ENCODE data around the gene ARHGAP6.

DNA sequence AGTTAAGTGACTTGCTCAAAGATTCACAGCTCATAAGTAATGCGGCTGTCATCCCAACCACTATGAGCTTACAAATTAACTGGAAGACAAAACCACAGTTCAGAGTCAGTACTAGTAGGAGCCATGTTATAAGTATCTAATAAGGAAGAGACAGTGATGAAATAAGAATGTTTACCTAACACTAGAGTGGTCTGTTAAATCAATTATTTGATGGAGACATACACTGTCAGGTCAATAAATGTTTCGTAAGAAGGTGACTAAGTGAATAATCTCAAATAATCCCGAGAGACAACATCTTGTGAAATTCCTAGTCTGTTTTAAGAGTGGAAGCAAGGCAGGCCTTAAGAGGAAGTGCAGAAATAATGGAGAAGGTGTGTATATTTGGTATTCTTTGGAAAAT, 398.3 kb downstream of the ARHGAP6 start:
- TF ChIP-seq ARNTL (CRISPR knock-in tag; IDR thresholded peaks at IDR 0.05; ENCODE audit: borderline replicate concordance, low read depth) (no peak), ZNF70 (CRISPR knock-in tag; IDR thresholded peaks at IDR 0.05) (no peak), ZNF8 (CRISPR knock-in tag; IDR thresholded peaks at IDR 0.05) (no peak), RARB (CRISPR knock-in tag; IDR thresholded peaks at IDR 0.05) (no peak), TOX (CRISPR knock-in tag; IDR thresholded peaks at IDR 0.05; ENCODE audit: borderline replicate concordance) (no peak), ZFP30 (CRISPR knock-in tag; IDR thresholded peaks at IDR 0.05) (no peak), ZC3H10 (CRISPR knock-in tag; IDR thresholded peaks at IDR 0.05) (no peak)
- TF ChIP-seq, protein P1, sequence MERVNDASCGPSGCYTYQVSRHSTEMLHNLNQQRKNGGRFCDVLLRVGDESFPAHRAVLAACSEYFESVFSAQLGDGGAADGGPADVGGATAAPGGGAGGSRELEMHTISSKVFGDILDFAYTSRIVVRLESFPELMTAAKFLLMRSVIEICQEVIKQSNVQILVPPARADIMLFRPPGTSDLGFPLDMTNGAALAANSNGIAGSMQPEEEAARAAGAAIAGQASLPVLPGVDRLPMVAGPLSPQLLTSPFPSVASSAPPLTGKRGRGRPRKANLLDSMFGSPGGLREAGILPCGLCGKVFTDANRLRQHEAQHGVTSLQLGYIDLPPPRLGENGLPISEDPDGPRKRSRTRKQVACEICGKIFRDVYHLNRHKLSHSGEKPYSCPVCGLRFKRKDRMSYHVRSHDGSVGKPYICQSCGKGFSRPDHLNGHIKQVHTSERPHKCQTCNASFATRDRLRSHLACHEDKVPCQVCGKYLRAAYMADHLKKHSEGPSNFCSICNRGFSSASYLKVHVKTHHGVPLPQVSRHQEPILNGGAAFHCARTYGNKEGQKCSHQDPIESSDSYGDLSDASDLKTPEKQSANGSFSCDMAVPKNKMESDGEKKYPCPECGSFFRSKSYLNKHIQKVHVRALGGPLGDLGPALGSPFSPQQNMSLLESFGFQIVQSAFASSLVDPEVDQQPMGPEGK (CRISPR knock-in tag; IDR thresholded peaks at IDR 0.05; ENCODE audit: borderline replicate concordance) = no peak
- TF ChIP-seq, protein P2, sequence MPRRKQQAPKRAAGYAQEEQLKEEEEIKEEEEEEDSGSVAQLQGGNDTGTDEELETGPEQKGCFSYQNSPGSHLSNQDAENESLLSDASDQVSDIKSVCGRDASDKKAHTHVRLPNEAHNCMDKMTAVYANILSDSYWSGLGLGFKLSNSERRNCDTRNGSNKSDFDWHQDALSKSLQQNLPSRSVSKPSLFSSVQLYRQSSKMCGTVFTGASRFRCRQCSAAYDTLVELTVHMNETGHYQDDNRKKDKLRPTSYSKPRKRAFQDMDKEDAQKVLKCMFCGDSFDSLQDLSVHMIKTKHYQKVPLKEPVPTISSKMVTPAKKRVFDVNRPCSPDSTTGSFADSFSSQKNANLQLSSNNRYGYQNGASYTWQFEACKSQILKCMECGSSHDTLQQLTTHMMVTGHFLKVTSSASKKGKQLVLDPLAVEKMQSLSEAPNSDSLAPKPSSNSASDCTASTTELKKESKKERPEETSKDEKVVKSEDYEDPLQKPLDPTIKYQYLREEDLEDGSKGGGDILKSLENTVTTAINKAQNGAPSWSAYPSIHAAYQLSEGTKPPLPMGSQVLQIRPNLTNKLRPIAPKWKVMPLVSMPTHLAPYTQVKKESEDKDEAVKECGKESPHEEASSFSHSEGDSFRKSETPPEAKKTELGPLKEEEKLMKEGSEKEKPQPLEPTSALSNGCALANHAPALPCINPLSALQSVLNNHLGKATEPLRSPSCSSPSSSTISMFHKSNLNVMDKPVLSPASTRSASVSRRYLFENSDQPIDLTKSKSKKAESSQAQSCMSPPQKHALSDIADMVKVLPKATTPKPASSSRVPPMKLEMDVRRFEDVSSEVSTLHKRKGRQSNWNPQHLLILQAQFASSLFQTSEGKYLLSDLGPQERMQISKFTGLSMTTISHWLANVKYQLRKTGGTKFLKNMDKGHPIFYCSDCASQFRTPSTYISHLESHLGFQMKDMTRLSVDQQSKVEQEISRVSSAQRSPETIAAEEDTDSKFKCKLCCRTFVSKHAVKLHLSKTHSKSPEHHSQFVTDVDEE (CRISPR knock-in tag; IDR thresholded peaks at IDR 0.05) = no peak
